Peyer's patch (tissue), 4 donors: ENCODE results near the gene TSPEAR. TPM values are rescaled to one million over a fixed set of nuclear protein-coding genes. Genes with fewer than 3 reads are reported as not detected.

Experiments
- DNase-seq, 3 donors: peaks; one replicate each; pipeline ENCODE4 v3.0.0-alpha.2; 2017 to 2019
- H3K27ac ChIP-seq, 4 donors: fragments of 200-600 bp; sonication (generic); one replicate each; pipeline ENCODE4 v1.5.1; 2016 to 2019
- H3K27me3 ChIP-seq, 2 donors: fragments of 200-600 bp; sonication (generic); one replicate each; pipeline ENCODE4 v1.5.1; 2019
- H3K36me3 ChIP-seq, 3 donors: fragments of 200-600 bp; sonication (generic); one replicate each; pipeline ENCODE4 v1.5.1; 2016 to 2019
- H3K4me1 ChIP-seq, 4 donors: fragments of 200-600 bp; sonication (generic); one replicate each; pipeline ENCODE4 v1.5.1; 2016 to 2019
- H3K4me3 ChIP-seq, 4 donors: fragments of 200-600 bp; sonication (generic); 1 replicate in 3 of 4; 2 replicates in 1 of 4; pipeline ENCODE4 v1.5.1; 2016 to 2019; ENCODE audit warnings: mild to moderate bottlenecking in 1 of 4
- H3K9me3 ChIP-seq, 4 donors: fragments of 200-600 bp; sonication (generic); one replicate each; pipeline ENCODE4 v1.5.1; 2016 to 2019; ENCODE audit warnings: mild to moderate bottlenecking in 1 of 4
- POLR2A ChIP-seq, 2 donors: fragments of 450-650 bp; IDR thresholded peaks; one replicate each; pipeline ENCODE4 v1.5.1; 2017; ENCODE audit warnings: antibody characterized with exemption in 2 of 2, mild to moderate bottlenecking in 2 of 2, moderate library complexity in 2 of 2
- total RNA-seq, 4 donors: library from RNA; depleted of rRNA; stranded (reverse); fragments of >200 nt; gene quantifications; one replicate each; pipeline ENCODE4 v1.1.0, GENCODE V29; 2016
- TF ChIP-seq, protein P1 (sequence below), 6 experiments: fragments of 450-650 bp in 4 of 6; fragments of 200-600 bp in 2 of 6; sonication (generic) in 1 of 6; IDR thresholded peaks; one replicate each; pipeline ENCODE4 v1.5.1; 2017 to 2019; ENCODE audit warnings: antibody characterized with exemption in 6 of 6, mild to moderate bottlenecking in 3 of 6, moderate library complexity in 1 of 6

Gene TSPEAR
- total RNA-seq, 4 donors from 2014 or later, result 0.47 TPM; not detected in 3

DNA sequence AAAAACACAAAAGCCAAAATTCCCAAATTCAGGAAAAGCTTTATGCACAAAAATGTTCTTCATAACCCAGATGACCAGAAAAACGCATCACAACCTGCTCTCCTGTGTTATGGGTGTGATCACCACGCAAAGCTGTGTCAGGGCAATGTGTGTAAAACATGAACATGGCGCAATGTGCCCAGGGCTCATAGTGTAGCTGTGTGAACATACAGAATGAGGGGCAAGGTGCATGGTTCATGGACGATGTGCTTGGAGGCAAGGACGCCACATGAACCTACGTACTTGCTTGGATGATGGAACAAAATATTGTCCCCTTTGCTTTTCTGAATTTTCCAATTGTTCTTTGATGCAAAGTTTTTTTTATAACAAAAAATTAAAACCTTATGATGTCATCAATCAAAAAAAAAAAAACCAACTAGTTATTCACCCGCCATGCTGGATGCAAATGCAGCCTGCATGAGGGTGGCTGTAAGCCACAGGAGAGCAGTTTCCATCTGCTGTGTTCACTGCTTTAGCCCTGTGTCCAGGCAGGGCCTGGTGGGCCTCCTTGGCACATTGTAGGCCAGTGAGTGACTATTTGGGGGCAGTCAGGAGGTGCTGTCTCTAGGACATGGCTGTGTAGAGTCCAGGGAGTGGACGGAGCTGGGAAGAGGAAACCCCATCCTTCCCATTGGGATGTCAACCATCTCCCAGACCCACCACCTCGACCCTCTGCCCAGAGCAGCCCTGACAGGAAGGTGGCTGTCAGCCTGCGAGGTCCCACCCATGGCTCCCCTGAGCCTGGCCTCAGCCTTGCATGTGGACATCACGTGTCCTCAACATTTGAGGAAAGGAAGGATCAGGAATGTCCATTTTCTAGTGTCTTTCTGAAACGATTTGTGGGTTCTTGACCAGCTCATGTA is 185.0 kb downstream of the TSPEAR start:
- Histone ChIP-seq H3K4me1 (no peaks in the 10 kb centered on the region), H3K4me3 (no peak overlapping the region), H3K27ac (no peak overlapping the region), H3K27me3 (no peaks in the 10 kb centered on the region), H3K36me3 (no peaks in the 10 kb centered on the region), H3K9me3 (no peaks in the 10 kb centered on the region)
- no peak for TF ChIP-seq POLR2A (IDR thresholded peaks at IDR 0.05)
- TF ChIP-seq, protein P1, sequence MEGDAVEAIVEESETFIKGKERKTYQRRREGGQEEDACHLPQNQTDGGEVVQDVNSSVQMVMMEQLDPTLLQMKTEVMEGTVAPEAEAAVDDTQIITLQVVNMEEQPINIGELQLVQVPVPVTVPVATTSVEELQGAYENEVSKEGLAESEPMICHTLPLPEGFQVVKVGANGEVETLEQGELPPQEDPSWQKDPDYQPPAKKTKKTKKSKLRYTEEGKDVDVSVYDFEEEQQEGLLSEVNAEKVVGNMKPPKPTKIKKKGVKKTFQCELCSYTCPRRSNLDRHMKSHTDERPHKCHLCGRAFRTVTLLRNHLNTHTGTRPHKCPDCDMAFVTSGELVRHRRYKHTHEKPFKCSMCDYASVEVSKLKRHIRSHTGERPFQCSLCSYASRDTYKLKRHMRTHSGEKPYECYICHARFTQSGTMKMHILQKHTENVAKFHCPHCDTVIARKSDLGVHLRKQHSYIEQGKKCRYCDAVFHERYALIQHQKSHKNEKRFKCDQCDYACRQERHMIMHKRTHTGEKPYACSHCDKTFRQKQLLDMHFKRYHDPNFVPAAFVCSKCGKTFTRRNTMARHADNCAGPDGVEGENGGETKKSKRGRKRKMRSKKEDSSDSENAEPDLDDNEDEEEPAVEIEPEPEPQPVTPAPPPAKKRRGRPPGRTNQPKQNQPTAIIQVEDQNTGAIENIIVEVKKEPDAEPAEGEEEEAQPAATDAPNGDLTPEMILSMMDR (IDR thresholded peaks at IDR 0.05), result no peak
- peak in 1 of 3 donors; percentile 25 for DNase-seq

DNA sequence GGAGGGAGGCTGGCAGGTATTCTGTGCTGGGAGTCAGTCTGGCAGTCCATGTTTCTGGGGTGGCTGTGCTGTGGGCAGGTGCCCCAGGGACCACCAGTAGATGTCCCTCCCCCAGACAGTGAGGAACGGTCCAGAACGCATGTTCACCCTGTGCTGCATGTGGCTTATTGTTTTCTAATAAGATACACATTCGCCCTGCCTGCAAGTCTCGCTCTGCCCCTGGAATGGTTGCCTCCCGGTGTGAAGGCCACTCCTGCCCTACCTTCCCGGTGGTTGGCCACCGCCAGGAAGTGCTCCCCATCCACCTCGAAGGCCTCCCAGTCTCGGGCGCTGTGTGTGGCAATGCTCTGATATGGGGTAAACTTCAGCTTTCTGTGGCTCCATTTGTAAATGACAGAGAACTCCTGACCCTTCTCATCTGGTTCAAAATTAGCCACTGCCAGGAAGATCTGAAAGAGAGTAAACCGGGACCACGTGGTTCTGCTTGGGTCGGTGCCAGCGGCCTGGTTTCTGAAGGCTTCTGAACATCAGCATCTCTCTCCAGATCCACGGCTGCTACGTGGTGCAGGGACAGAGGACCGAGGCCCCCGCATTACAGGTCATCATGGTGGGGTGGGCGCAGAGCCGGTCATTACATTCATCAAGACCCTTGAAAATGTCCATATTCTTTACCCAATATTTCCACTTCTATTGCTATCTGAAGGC is 185.8 kb downstream of the TSPEAR start:
- no peaks in the 10 kb centered on the region for H3K27me3 ChIP-seq
- H3K4me3 ChIP-seq, result no peak overlapping the region
- H3K4me1 ChIP-seq, result no peaks in the 10 kb centered on the region
- H3K27ac ChIP-seq, result no peak overlapping the region
- DNase-seq, result peak in 1 of 3 donors; percentile 39
- H3K36me3 ChIP-seq, result no peaks in the 10 kb centered on the region
- no peaks in the 10 kb centered on the region for H3K9me3 ChIP-seq
- TF ChIP-seq, protein P1 (IDR thresholded peaks at IDR 0.05), result no peak
- TF ChIP-seq POLR2A (IDR thresholded peaks at IDR 0.05), result no peak

DNA sequence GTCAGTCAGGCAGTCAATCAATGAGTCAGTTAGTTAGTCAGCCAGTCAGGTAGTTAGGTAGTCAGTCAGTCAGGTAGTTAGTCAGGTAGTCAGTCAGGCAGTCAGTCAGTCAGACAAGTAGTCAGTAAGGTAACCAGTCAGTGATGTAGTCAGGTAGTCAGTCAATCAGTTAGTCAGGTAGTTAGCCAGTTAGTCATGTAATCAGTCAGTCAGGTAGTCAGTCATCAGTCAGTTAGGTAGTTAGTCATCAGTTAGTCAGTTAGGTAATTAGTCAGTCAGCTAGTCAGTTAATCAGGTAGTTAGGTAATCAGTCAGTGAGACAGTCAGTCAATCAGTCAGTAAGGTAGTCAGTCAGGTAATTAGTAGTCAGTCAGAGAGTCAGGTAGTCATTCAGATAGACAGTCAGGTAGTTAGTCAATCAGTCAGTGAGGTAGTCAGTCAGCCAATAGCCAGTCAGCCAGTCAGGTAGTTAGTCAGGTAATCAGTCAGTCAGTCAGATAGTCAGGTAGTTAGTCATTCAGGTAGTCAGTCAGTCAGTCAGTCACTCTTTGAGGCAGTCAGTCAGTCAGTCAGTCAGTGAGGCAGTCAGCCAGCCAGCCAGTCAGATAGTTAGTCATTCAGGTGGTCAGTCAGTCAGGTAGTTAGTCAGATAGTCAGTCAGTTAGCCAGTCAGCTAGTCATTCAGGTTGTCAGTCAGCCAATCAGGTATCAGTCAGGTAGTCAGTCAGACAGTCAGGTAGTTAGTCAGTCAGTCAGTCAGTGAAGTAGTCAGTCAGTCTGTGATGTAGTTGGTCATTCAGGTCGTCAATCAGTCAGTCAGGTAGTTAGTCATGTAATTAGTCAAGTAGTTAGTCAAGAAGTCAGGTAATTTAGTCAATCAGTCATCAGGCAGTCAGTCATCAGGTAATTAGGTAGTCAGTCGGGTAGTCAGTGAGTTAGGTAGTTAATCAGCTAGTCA is 186.7 kb downstream of the TSPEAR start:
- H3K9me3 ChIP-seq, result no peaks in the 10 kb centered on the region
- DNase-seq, result no peak
- TF ChIP-seq, protein P1 (IDR thresholded peaks at IDR 0.05), result no peak
- TF ChIP-seq POLR2A (IDR thresholded peaks at IDR 0.05), result no peak

DNA sequence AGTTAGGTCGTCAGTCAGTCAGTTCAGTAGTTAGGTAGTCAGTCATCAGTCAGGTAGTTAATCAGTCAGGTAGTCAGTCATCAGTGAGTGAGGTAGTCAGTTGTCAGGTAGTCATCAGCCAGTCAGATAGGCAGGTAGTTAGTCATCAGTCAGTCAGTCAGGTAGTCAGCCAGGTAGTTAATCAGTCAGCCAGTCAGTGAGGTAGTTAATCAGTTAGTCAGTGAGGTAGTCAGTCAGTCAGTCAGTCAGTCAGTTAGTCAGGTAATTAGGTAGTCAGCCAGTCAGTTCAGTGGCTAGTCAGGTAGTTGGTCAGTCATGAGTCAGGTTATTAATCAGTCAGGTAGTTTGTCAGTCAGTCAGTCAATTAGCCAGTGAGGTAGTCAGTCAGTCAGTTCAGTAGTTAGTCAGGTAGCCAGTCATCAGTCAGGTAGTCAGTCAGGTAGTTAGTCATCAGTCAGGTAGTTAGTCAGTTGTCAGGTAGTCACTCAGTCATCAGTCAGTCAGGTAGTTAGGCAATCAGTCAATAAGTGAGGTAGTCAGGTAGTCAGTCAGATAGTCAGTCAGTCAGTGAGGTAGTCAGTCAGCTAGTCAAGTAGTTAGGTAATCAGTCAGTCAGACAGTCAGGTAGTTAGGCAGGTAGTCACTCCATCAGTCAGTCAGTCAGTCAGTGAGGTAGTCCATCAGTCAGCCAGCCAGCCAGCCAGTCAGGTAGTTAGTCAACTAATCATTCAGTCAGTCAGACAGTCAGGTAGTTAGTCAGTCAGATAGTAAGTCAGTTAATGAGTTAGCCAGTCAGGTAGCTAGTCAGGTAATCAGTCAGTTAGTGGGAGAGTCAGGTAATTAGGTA is 187.6 kb downstream of the TSPEAR start:
- Histone ChIP-seq H3K4me3 (no peak overlapping the region), H3K9me3 (no peaks in the 10 kb centered on the region), H3K27ac (no peak overlapping the region), H3K36me3 (no peaks in the 10 kb centered on the region), H3K27me3 (no peaks in the 10 kb centered on the region), H3K4me1 (no peaks in the 10 kb centered on the region)
- DNase-seq, result no peak
- no peak for TF ChIP-seq POLR2A (IDR thresholded peaks at IDR 0.05)
- TF ChIP-seq, protein P1 (IDR thresholded peaks at IDR 0.05), result no peak

More for the DNA sequence above, 186.7 kb downstream of the TSPEAR start:
- Histone ChIP-seq H3K27me3 (no peaks in the 10 kb centered on the region), H3K36me3 (no peaks in the 10 kb centered on the region), H3K4me1 (no peaks in the 10 kb centered on the region), H3K27ac (no peak overlapping the region), H3K4me3 (no peak overlapping the region)
